DMS114 treated with DMSO at 0.1 percent for 48 hours (cell line): Measurements from ENCODE around the gene TERB1.
"Not testable (repeated sequence)": the region's sequence is repeated elsewhere in the genome, so short reads cannot be mapped to it uniquely, and the experiment has no call there.

ENCODE experiments used
- DNase-seq: peaks from one replicate; lab custom pipeline; 2025; ENCODE audit not compliant: unreplicated experiment; lab: John Stamatoyannopoulos, UW

The TERB1 gene

GRCh38 chr16:66824006-66824405 is 22.6 kb upstream of the TERB1 start:
- DNase-seq, result no peak

GRCh38 chr16:66814734-66815133 is 13.3 kb upstream of the TERB1 start:
- no peak for DNase-seq

GRCh38 chr16:66811043-66811442 is 9.7 kb upstream of the TERB1 start:
- no peak for DNase-seq

GRCh38 chr16:66810391-66810790 is 9.0 kb upstream of the TERB1 start:
- no peak for DNase-seq

GRCh38 chr16:66809765-66810164 is 8.4 kb upstream of the TERB1 start:
- DNase-seq, result no peak

GRCh38 chr16:66802159-66802558 is 775 bp upstream of the TERB1 start:
- no peak for DNase-seq

GRCh38 chr16:66800856-66801255 is 528 bp downstream of the TERB1 start:
- no peak for DNase-seq

- DNase-seq, result no peak
Measured at GRCh38 chr16:66798161-66798560, 3.2 kb downstream of the TERB1 start.

GRCh38 chr16:66793984-66794383 is 7.4 kb downstream of the TERB1 start:
- DNase-seq, result not testable (repeated sequence)

- DNase-seq, result no peak
Measured at GRCh38 chr16:66790130-66790733, 11.2 kb downstream of the TERB1 start.

GRCh38 chr16:66787427-66787826 is 14.0 kb downstream of the TERB1 start:
- no peak for DNase-seq

GRCh38 chr16:66786551-66786950 is 14.8 kb downstream of the TERB1 start:
- no peak for DNase-seq

GRCh38 chr16:66776457-66776856 is 24.9 kb downstream of the TERB1 start:
- DNase-seq, result no peak

- no peak for DNase-seq
Measured at GRCh38 chr16:66774981-66775380, 26.4 kb downstream of the TERB1 start.

GRCh38 chr16:66758086-66758485 is 43.3 kb downstream of the TERB1 start:
- no peak for DNase-seq

GRCh38 chr16:66754819-66755218 is 46.6 kb downstream of the TERB1 start:
- no peak for DNase-seq

GRCh38 chr16:66754211-66754610 is 47.2 kb downstream of the TERB1 start:
- no peak for DNase-seq

- DNase-seq, result no peak
Measured at GRCh38 chr16:66752958-66753357, 48.4 kb downstream of the TERB1 start.

GRCh38 chr16:66752379-66752778 is 49.0 kb downstream of the TERB1 start:
- DNase-seq, result no peak

GRCh38 chr16:66751992-66752322 is 49.4 kb downstream of the TERB1 start:
- DNase-seq, result no peak

GRCh38 chr16:66751303-66751991 is 49.9 kb downstream of the TERB1 start, which contains the start of gene DYNC1LI2:
Gene DYNC1LI2 (minus strand): TSS chr16:66751609. CDS start chr16:66751591, 18 bp downstream.
- DNase-seq, result peak; percentile 62

GRCh38 chr16:66751053-66751302 is 50.4 kb downstream of the TERB1 start:
- DNase-seq, result no peak
